NB4 (cell line): ENCODE results near the gene AUTS2.

Experiments
- DNase-seq: peaks from one replicate; pipeline ENCODE4 v3.0.0; 2010; ENCODE audit warnings: low read depth
- H3K4me3 ChIP-seq: one replicate; pipeline ENCODE4 v1.5.1; 2011; ENCODE audit warnings: mild to moderate bottlenecking, low read depth, low read length, moderate library complexity
- MAX ChIP-seq: IDR thresholded peaks from 2 replicates; pipeline ENCODE4 v1.6.1; 2011; ENCODE audit warnings: low read depth, low read length
- MYC ChIP-seq: IDR thresholded peaks from 2 replicates; pipeline ENCODE4 v1.6.1; 2011; ENCODE audit warnings: low read depth, low read length
- POLR2A ChIP-seq: IDR thresholded peaks from 2 replicates; pipeline ENCODE4 v1.6.1; 2011; ENCODE audit warnings: mild to moderate bottlenecking; ENCODE audit not compliant: insufficient read length; ENCODE audit errors: extremely low read depth
- TF ChIP-seq, protein P1 (sequence below): IDR thresholded peaks from one replicate; pipeline ENCODE4 v1.5.1; 2012; ENCODE audit warnings: low read depth, low read length

AUTS2 gene

GRCh38 chr7:70219061-70219460 lies 620.8 kb downstream of the AUTS2 start:
- DNase-seq: no peak
- H3K4me3 ChIP-seq: no peak overlapping the region
- TF ChIP-seq POLR2A (no peak), MAX (no peak), MYC (no peak)
- TF ChIP-seq, protein P1, sequence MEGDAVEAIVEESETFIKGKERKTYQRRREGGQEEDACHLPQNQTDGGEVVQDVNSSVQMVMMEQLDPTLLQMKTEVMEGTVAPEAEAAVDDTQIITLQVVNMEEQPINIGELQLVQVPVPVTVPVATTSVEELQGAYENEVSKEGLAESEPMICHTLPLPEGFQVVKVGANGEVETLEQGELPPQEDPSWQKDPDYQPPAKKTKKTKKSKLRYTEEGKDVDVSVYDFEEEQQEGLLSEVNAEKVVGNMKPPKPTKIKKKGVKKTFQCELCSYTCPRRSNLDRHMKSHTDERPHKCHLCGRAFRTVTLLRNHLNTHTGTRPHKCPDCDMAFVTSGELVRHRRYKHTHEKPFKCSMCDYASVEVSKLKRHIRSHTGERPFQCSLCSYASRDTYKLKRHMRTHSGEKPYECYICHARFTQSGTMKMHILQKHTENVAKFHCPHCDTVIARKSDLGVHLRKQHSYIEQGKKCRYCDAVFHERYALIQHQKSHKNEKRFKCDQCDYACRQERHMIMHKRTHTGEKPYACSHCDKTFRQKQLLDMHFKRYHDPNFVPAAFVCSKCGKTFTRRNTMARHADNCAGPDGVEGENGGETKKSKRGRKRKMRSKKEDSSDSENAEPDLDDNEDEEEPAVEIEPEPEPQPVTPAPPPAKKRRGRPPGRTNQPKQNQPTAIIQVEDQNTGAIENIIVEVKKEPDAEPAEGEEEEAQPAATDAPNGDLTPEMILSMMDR: no peak

DNA sequence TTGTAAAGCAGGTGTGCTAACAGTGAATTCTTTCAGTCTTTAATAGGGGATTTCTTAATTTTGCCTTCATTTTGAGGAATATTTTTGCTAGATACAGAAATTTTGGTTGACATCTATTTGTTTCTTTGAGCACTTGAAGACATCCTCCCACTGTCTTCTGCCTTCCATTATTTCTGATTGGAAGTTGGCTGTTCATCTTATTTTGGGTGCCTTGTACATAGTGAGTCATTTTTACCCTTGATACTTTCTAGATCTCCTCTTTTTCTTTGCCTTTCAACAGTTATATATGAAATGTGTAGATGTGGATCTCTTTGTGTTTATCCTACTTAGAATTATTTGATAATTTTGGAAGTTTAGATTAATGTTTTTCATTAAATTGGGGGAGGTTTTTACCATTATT lies 631.0 kb downstream of the AUTS2 start:
- H3K4me3 ChIP-seq: no peak overlapping the region
- no peak for DNase-seq
- TF ChIP-seq MAX (no peak), MYC (no peak), POLR2A (no peak)
- TF ChIP-seq, protein P1: no peak

DNA sequence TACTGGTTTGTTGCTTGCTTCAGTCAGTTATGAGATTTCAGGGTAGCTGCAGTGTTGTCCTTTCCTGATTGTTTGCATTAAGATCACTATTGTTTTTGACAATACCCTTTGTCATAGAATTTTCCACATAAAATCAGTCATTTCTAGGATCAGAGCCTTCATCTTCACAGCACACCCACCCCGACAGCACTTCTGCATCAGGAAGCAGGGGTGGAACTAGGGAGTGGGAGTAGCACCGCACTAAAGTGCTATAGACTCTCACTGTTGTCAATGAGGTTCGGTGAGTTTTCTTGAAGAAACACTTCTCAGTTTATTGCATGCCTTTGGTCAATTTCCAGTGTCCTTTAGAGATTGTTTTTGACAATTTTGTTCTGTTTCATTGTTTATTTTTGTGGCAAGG lies 632.5 kb downstream of the AUTS2 start:
- DNase-seq: no peak
- no peak overlapping the region for H3K4me3 ChIP-seq
- no peak for TF ChIP-seq MAX
- TF ChIP-seq MYC: no peak
- TF ChIP-seq, protein P1: no peak
- TF ChIP-seq POLR2A: no peak

DNA sequence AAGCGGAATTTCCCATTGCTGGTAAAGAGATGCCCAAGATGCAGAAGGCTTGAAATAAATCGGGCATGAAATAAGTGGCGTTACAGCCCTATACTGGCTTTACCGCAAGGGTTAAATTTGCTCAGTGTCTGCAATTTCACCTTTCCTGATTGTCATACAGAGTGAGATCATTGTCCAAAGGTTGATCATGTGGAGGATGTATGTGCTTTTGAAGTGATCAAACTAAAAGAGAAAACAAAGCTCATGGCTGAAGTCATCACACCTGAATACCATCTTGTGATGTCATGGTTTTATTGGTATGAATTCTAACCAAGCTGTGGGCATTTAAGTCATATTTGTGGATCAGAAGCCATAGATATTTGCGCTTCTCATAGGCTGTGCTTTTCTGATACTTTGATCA lies 635.5 kb downstream of the AUTS2 start:
- TF ChIP-seq MAX (no peak), MYC (no peak), POLR2A (no peak)
- TF ChIP-seq, protein P1: no peak
- DNase-seq: no peak

GRCh38 chr7:70237256-70237655 lies 639.0 kb downstream of the AUTS2 start:
- no peak for TF ChIP-seq MYC
- TF ChIP-seq POLR2A: no peak
- TF ChIP-seq MAX: no peak
- TF ChIP-seq, protein P1: no peak
- DNase-seq: no peak
- H3K4me3 ChIP-seq: no peak overlapping the region

More for the DNA sequence above, 635.5 kb downstream of the AUTS2 start:
- H3K4me3 ChIP-seq: no peak overlapping the region

- no peak for DNase-seq
- TF ChIP-seq POLR2A (no peak), MYC (no peak), MAX (no peak)
- TF ChIP-seq, protein P1: no peak
- H3K4me3 ChIP-seq: no peak overlapping the region
Measured at GRCh38 chr7:70237831-70238575, 639.7 kb downstream of the AUTS2 start.
